ENCODE measurements around the gene HCN1.

Gene HCN1

GRCh38 chr5:45262061-45262590 lies 434.1 kb downstream of the HCN1 start:
- DNase-seq (ENCODE audit: extremely low read depth, low read depth): no peak
- TF ChIP-seq, protein P1, sequence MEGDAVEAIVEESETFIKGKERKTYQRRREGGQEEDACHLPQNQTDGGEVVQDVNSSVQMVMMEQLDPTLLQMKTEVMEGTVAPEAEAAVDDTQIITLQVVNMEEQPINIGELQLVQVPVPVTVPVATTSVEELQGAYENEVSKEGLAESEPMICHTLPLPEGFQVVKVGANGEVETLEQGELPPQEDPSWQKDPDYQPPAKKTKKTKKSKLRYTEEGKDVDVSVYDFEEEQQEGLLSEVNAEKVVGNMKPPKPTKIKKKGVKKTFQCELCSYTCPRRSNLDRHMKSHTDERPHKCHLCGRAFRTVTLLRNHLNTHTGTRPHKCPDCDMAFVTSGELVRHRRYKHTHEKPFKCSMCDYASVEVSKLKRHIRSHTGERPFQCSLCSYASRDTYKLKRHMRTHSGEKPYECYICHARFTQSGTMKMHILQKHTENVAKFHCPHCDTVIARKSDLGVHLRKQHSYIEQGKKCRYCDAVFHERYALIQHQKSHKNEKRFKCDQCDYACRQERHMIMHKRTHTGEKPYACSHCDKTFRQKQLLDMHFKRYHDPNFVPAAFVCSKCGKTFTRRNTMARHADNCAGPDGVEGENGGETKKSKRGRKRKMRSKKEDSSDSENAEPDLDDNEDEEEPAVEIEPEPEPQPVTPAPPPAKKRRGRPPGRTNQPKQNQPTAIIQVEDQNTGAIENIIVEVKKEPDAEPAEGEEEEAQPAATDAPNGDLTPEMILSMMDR (IDR thresholded peaks at IDR 0.05; ENCODE audit: low read depth, low read length, missing control alignments): no peak
- no peak overlapping the region for H3K4me3 ChIP-seq (replicated peaks; ENCODE audit: low read depth, low read length)

DNA sequence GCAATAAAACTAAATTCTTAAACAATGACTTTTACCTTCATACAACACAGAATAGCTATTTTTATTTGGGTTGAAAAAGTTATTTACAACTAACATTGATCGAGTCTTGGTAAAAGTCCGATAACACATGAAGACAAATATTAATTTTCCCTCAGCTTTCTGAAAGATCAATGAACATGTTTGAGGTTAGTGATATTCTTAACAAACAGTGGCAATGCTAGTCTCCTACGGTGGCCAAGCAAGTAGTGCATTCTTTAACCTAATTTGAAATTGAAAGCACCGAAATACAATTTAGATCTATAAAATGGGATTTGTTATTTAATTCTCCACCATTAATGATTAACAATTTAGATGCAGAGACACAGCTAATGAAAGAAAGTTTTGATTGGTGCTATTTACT lies 435.1 kb downstream of the HCN1 start:
- no peak for DNase-seq (ENCODE audit: extremely low read depth, low read depth)
- TF ChIP-seq, protein P1 (IDR thresholded peaks at IDR 0.05; ENCODE audit: low read depth, low read length, missing control alignments): no peak
- H3K4me3 ChIP-seq (replicated peaks; ENCODE audit: low read depth, low read length): no peak overlapping the region

DNA sequence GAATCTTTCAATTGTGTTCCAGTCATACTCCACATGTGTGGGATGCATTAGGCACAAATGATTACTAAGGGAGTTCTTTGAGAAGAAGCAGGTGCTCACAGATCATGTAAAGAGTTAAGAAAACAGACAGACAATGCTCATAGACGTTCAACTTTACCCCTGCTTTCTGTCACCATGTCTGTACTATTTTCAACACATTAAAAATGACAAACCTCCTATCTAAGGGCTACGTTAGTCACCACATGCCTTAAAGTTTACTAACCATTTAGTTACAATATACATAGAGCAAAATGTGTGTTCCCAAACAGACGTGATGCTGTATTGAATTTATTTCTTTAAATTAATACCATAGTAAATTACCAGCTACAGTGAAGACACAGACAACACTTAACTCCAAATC lies 435.9 kb downstream of the HCN1 start:
- no peak for DNase-seq (ENCODE audit: extremely low read depth, low read depth)
- TF ChIP-seq, protein P1 (IDR thresholded peaks at IDR 0.05; ENCODE audit: low read depth, low read length, missing control alignments): no peak
- no peak overlapping the region for H3K4me3 ChIP-seq (replicated peaks; ENCODE audit: low read depth, low read length)

- no peak overlapping the region for H3K4me3 ChIP-seq (replicated peaks; ENCODE audit: low read depth, low read length)
- TF ChIP-seq, protein P1 (IDR thresholded peaks at IDR 0.05; ENCODE audit: low read depth, low read length, missing control alignments): no peak
- DNase-seq (ENCODE audit: extremely low read depth, low read depth): no peak
Observed at GRCh38 chr5:45252978-45253377, 443.2 kb downstream of the HCN1 start.

DNA sequence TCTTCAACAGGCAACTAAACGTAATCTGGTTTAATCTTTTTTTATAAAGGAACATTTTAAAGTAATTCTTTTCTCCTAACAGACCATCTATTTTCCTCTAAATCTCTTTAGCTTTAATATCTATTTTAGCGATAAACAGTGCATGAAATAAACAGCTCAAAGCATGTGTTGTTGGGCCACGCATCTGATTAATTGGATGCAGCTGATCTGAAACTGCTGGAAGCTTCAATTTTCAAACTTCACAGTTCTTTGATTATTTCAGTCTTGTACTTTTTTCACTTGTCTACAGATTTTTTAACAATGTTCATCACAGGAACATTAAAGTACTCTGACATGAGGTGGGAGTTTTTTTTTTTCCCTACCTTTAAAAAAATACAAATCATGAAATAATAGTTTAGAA lies 443.6 kb downstream of the HCN1 start:
- H3K4me3 ChIP-seq (replicated peaks; ENCODE audit: low read depth, low read length): no peak overlapping the region
- TF ChIP-seq, protein P1 (IDR thresholded peaks at IDR 0.05; ENCODE audit: low read depth, low read length, missing control alignments): no peak
- no peak for DNase-seq (ENCODE audit: extremely low read depth, low read depth)

DNA sequence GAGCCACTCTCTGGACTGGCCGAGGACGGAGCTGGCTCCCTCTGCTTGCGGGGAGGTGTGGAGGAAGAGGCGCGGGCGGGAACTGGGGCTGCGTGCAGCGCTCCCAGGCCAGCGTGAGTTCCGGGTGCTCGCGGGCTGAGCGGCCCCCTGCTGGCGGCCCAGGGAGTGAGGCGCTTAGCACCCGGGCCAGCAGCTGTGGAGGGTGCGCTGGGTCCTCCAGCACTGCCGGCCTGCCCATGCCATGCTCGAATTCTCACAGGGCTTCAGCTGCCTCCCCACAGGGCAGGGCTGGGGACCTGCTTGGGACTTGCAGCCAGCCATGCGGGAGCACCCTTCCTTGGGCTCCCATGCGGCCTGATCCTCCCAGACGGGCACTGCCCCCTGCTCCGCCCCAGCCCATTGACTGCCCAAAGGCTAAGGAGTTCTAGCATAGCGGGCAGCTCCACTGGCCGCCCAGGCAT lies 470.6 kb downstream of the HCN1 start:
- DNase-seq (ENCODE audit: extremely low read depth, low read depth): no peak
- TF ChIP-seq, protein P1 (IDR thresholded peaks at IDR 0.05; ENCODE audit: low read depth, low read length, missing control alignments): peak; percentile 5
- no peak overlapping the region for H3K4me3 ChIP-seq (replicated peaks; ENCODE audit: low read depth, low read length)

GRCh38 chr5:45205403-45205961 lies 490.7 kb downstream of the HCN1 start:
- TF ChIP-seq, protein P1 (IDR thresholded peaks at IDR 0.05; ENCODE audit: low read depth, low read length, missing control alignments): no peak
- H3K4me3 ChIP-seq (replicated peaks; ENCODE audit: low read depth, low read length): no peak overlapping the region
- DNase-seq (ENCODE audit: extremely low read depth, low read depth): no peak
